MCF 10A (cell line): ENCODE results near the gene MAN1A1. TPM values are rescaled to one million over a fixed set of nuclear protein-coding genes. Genes with fewer than 3 reads are reported as not detected.

Experiments
- BruUV-seq: library from RNA; stranded (reverse); fragments of 400-500 nt; replicated peaks from 2 replicates; lab custom pipeline; 2021; lab: Mats Ljungman, UMichigan
- CTCF ChIA-PET: fragments of 300-600 bp; sonication (Branson Sonifier 250); formaldehyde crosslinking; extraction: SDS; loops from one replicate; lab custom pipeline; 2021; ENCODE audit warnings: antibody characterized with exemption, inconsistent platforms; lab: Yijun Ruan, JAX
- POLR2A ChIA-PET: fragments of 300-600, 350-650 bp; sonication (Branson Sonifier 250); formaldehyde crosslinking; extraction: SDS; loops from one replicate; lab custom pipeline; 2020; ENCODE audit warnings: antibody characterized with exemption, inconsistent platforms; lab: Yijun Ruan, JAX
- DNase-seq: peaks from one replicate; pipeline ENCODE4 v3.0.0-alpha.2; 2018; ENCODE audit not compliant: unreplicated experiment
- H3K27ac Mint-ChIP-seq: one replicate; pipeline ENCODE4 v1.8.0; 2022; ENCODE audit warnings: mild to moderate bottlenecking, low read depth, mixed read lengths; ENCODE audit not compliant: unreplicated experiment
- H3K27me3 Mint-ChIP-seq: one replicate; pipeline ENCODE4 v1.8.0; 2022; ENCODE audit warnings: mixed read lengths; ENCODE audit not compliant: insufficient read depth, unreplicated experiment
- H3K36me3 Mint-ChIP-seq: one replicate; pipeline ENCODE4 v1.8.0; 2022; ENCODE audit warnings: mild to moderate bottlenecking, moderate library complexity, mixed read lengths; ENCODE audit not compliant: insufficient read depth, unreplicated experiment
- H3K4me1 Mint-ChIP-seq: one replicate; pipeline ENCODE4 v1.8.0; 2022; ENCODE audit warnings: mixed read lengths; ENCODE audit not compliant: insufficient read depth, unreplicated experiment
- H3K4me3 Mint-ChIP-seq: one replicate; pipeline ENCODE4 v1.8.0; 2022; ENCODE audit warnings: mild to moderate bottlenecking, moderate library complexity, mixed read lengths; ENCODE audit not compliant: unreplicated experiment
- H3K9me3 Mint-ChIP-seq: one replicate; pipeline ENCODE4 v1.8.0; 2022; ENCODE audit warnings: mixed read lengths; ENCODE audit not compliant: unreplicated experiment
- intact Hi-C: fragments of 100-400 bp; cut with micrococcal nuclease; formaldehyde crosslinking; loops from 2 replicates; pipeline ENCODE4 v1.14.1; 2022
- total RNA-seq: library from RNA; stranded (reverse); gene quantifications from 2 replicates; pipeline ENCODE4 v1.2.3, GENCODE V29; 2022
- TF ChIP-seq, protein P1 (sequence below): fragments of 200-600 bp; IDR thresholded peaks from one replicate; pipeline ENCODE4 v1.8.0; 2022; ENCODE audit warnings: antibody characterized with exemption, mild to moderate bottlenecking; ENCODE audit not compliant: unreplicated experiment

Gene MAN1A1
- total RNA-seq, 1 experiment from 2014 or later = 1.3 TPM

DNA sequence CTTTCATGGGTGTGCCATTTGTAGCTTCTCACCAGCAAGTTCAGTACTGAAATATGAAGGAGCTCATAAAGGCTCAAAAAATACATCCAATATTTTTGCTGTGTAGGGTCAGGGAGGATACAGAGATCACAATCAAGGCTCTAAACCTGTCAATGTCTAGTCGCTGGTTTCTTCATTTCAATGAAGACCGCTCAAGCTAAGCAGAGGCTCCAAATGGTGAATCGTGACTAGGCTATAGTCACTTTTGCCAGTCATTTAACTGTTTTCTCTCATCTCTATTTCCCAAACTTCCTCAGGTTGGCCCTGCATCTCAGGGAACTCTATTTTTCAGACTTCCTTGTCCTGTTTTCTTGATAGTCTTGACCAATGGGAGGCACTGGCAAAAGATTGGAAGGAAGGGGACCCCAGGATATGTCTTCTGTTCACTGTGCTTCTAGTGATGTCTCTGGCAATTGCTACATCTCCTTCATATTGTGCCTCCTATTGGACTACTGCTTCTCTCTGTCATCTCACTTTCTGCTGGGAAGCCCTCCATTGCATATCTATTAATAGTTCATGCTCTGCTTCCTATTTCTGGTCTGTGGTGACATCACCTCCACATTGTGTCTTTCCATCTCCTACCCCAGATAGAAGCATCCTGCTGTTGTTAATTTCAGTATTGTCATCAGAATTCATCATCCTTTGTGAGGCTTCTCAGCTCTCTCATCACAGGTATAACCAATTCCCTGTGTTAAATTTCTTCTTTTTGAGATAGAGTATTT is 183.4 kb downstream of the MAN1A1 start:
- ChIA-PET CTCF (interaction anchor here (0.9 to 1.3 kb wide), 2 partner anchors 16 to 18 kb away, joined by 3 to 4 read pairs; no protein-coding TSS in a partner anchor), POLR2A (no interaction called here)
- H3K4me1 Mint-ChIP-seq = no peaks in the 10 kb centered on the region
- no peak overlapping the region for H3K4me3 Mint-ChIP-seq
- intact Hi-C loops = no loop called here
- no TSS peak for BruUV-seq
- H3K27me3 Mint-ChIP-seq = no peaks in the 10 kb centered on the region
- no peaks in the 10 kb centered on the region for H3K9me3 Mint-ChIP-seq
- H3K27ac Mint-ChIP-seq = no peak overlapping the region
- TF ChIP-seq, protein P1, sequence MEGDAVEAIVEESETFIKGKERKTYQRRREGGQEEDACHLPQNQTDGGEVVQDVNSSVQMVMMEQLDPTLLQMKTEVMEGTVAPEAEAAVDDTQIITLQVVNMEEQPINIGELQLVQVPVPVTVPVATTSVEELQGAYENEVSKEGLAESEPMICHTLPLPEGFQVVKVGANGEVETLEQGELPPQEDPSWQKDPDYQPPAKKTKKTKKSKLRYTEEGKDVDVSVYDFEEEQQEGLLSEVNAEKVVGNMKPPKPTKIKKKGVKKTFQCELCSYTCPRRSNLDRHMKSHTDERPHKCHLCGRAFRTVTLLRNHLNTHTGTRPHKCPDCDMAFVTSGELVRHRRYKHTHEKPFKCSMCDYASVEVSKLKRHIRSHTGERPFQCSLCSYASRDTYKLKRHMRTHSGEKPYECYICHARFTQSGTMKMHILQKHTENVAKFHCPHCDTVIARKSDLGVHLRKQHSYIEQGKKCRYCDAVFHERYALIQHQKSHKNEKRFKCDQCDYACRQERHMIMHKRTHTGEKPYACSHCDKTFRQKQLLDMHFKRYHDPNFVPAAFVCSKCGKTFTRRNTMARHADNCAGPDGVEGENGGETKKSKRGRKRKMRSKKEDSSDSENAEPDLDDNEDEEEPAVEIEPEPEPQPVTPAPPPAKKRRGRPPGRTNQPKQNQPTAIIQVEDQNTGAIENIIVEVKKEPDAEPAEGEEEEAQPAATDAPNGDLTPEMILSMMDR = no peak
- H3K36me3 Mint-ChIP-seq = peaks cover 6% of the 10 kb centered on the region
- DNase-seq = no peak

DNA sequence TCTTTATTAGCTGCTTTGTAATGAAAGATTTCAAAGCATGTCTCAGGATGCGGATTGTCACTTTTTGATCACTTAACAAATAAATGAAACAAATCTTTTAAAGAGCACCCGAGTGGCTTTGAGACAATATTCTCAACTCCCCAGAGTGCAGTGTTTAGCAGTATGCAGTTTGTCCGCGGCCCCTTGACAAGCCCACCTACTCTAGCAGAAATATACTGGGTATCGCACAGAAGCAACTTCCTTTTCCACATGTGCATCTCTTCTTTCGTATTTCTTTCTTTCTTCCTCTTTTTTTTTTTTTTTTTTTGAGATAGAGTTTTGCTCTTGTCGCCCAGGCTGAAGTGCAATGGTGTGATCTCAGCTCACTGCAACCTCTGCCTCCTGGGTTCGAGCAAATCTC is 186.6 kb downstream of the MAN1A1 start:
- intact Hi-C loops = no loop called here
- Mint-ChIP-seq H3K27me3 (no peaks in the 10 kb centered on the region), H3K9me3 (no peaks in the 10 kb centered on the region), H3K27ac (no peak overlapping the region), H3K36me3 (peaks cover 6% of the 10 kb centered on the region), H3K4me1 (no peaks in the 10 kb centered on the region), H3K4me3 (no peak overlapping the region)
- TF ChIP-seq, protein P1 = no peak
- DNase-seq = no peak
- CTCF ChIA-PET = interaction anchor here (0.7 kb wide), 1 partner anchor 14 kb away, joined by 3 read pairs; no protein-coding TSS in a partner anchor
- POLR2A ChIA-PET = no interaction called here
- BruUV-seq = no TSS peak

DNA sequence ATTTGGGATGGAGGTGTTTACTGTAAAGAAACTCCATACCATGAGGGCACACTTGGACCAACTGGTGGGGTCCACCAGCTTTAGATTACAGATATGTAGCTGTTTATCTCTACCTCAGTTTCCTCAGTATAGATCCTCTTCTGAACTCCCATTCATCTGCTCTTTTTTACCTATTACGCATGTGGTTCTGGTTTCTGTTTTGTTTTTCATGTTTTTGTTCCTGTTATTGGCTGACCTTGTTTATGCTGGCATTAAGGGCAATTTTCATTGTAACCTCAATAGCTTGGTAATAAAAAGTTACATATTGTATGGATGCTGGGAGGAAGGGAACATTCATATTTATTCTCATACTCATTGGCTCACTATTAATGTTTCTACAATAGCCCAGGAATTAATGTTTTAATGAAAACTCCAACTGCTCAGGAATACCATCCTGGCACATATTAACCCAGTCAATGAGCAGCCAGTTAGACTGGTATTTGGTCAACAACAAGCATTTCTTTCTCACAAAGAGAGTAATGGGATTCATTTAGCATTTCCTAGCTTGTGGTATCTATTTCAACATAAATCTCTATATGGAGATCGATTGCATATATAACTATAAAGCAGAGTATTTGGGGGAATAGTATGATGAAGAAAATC is 187.3 kb downstream of the MAN1A1 start:
- CTCF ChIA-PET = interaction anchor here (0.7 kb wide), 3 partner anchors 14 to 171 kb away, joined by 3 read pairs; no protein-coding TSS in a partner anchor
- POLR2A ChIA-PET = no interaction called here
- DNase-seq = no peak
- H3K4me1 Mint-ChIP-seq = no peaks in the 10 kb centered on the region
- TF ChIP-seq, protein P1 = no peak
- intact Hi-C loops = no loop called here
- H3K9me3 Mint-ChIP-seq = no peaks in the 10 kb centered on the region
- H3K27me3 Mint-ChIP-seq = no peaks in the 10 kb centered on the region
- BruUV-seq = no TSS peak
- H3K36me3 Mint-ChIP-seq = peaks cover 6% of the 10 kb centered on the region
- no peak overlapping the region for H3K27ac Mint-ChIP-seq
- no peak overlapping the region for H3K4me3 Mint-ChIP-seq

DNA sequence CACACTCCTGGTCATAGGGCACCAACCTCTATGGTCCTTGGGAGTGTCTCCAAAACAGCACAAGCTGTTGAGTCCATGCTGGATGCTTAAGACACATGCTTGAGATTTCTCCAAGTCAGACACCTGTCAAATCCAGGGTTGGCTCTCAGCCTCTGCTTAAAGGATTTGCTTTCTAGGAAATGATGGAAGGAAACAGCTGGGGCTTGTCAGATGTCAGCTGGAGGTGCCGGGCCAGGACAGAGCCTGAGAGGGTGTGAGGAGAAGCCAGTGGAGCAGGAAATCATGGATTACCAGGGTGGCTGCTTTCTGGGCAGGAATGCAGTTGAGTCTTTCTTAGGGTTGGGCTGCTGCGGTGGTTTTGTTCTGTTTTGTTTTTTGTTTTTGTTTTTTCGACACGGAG is 188.1 kb downstream of the MAN1A1 start:
- TF ChIP-seq, protein P1 = no peak
- intact Hi-C loops = no loop called here
- peaks cover 6% of the 10 kb centered on the region for H3K36me3 Mint-ChIP-seq
- H3K4me3 Mint-ChIP-seq = no peak overlapping the region
- ChIA-PET POLR2A (no interaction called here), CTCF (interaction anchor here (0.6 to 1.4 kb wide), 4 partner anchors 9 to 166 kb away, joined by 3 to 10 read pairs (median 4); no protein-coding TSS in a partner anchor)
- H3K27ac Mint-ChIP-seq = no peak overlapping the region
- H3K27me3 Mint-ChIP-seq = no peaks in the 10 kb centered on the region
- no TSS peak for BruUV-seq
- no peak for DNase-seq
- no peaks in the 10 kb centered on the region for H3K4me1 Mint-ChIP-seq
- no peaks in the 10 kb centered on the region for H3K9me3 Mint-ChIP-seq
